ENCODE data around the gene MCTP2.
"Not testable (repeated sequence)": the region's sequence is repeated elsewhere in the genome, so short reads cannot be mapped to it uniquely, and the experiment has no call there.

The MCTP2 gene

DNA sequence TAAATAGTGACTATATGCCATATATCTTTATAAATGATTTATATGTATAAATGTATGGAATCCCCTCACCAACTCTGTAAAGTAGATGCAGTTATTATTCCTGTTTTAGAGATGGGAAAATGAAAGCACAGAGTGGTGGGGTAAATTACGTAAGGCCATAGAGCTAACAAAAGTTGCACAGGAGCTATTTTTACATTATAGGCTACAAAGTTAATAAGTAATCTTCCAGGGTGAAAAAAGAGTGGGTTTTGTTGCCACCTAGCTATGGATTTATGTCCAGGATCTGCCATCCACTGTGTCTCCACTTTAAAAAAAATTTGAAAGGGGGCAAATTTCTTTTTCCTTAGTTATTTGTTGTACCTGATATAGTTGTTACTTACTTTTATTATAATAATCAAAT is 235.7 kb downstream of the MCTP2 start:
- H3K9me3 Mint-ChIP-seq: no peaks in the 10 kb centered on the region
- H3K27ac Mint-ChIP-seq: no peak overlapping the region
- H3K36me3 Mint-ChIP-seq (ENCODE audit: low read depth): peaks cover 35% of the 10 kb centered on the region
- no peak overlapping the region for H3K4me3 Mint-ChIP-seq
- no peaks in the 10 kb centered on the region for H3K27me3 Mint-ChIP-seq
- H3K4me1 Mint-ChIP-seq (ENCODE audit: low read depth): no peaks in the 10 kb centered on the region

DNA sequence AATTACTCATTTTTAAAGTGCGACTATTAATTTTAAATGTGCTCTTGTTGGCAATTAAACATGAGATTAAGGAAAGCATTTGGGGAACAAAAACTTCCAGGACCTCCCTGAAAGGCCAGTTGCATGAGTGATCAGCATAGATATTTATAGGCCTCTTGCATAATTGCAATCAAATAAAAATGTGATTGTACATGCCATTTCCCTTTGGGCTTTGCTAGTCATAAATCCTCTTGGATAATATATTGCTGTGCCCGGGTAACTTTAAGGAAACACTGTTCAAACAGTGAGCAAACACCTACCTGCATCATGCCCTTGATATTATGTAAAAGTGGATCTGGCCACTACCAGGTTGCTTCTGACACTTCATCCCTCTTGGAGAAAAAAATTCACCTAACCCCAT is 239.1 kb downstream of the MCTP2 start:
- Mint-ChIP-seq H3K9me3 (no peaks in the 10 kb centered on the region), H3K36me3 (ENCODE audit: low read depth) (peaks cover 54% of the 10 kb centered on the region), H3K4me3 (no peak overlapping the region), H3K27ac (no peak overlapping the region), H3K27me3 (no peaks in the 10 kb centered on the region), H3K4me1 (ENCODE audit: low read depth) (no peaks in the 10 kb centered on the region)

GRCh38 chr15:94476686-94477085 is 245.3 kb downstream of the MCTP2 start:
- no peaks in the 10 kb centered on the region for H3K9me3 Mint-ChIP-seq
- no peak overlapping the region for H3K4me3 Mint-ChIP-seq
- H3K36me3 Mint-ChIP-seq (ENCODE audit: low read depth): peaks cover 80% of the 10 kb centered on the region
- H3K27me3 Mint-ChIP-seq: no peaks in the 10 kb centered on the region
- no peaks in the 10 kb centered on the region for H3K4me1 Mint-ChIP-seq (ENCODE audit: low read depth)
- H3K27ac Mint-ChIP-seq: no peak overlapping the region

- H3K27ac Mint-ChIP-seq: no peak overlapping the region
- H3K9me3 Mint-ChIP-seq: peaks cover 6% of the 10 kb centered on the region
- no peak overlapping the region for H3K4me3 Mint-ChIP-seq
- H3K4me1 Mint-ChIP-seq (ENCODE audit: low read depth): no peaks in the 10 kb centered on the region
- peaks cover 84% of the 10 kb centered on the region for H3K36me3 Mint-ChIP-seq (ENCODE audit: low read depth)
- H3K27me3 Mint-ChIP-seq: no peaks in the 10 kb centered on the region
Observed at GRCh38 chr15:94477913-94478553, 246.7 kb downstream of the MCTP2 start.

DNA sequence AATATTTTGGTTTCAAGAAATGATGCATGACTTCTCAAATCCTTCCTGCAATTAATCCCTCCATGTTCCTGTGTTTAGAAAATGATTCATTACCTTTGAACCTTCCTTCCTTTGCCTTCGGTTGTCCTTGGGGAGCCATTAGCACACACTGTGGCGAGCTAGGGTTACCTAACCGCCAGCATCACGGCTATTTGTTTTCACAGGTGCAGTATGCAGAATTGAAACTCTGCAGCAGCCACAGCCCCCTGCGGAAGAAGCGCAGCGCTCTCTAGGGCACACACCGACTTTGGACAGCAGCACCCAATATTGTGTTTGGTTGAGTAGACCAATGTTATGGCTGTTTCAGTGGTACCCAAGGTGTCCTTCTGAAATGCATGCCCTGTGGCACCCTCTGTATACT is 247.4 kb downstream of the MCTP2 start:
- Mint-ChIP-seq H3K9me3 (peaks cover 6% of the 10 kb centered on the region), H3K36me3 (ENCODE audit: low read depth) (peaks cover 77% of the 10 kb centered on the region), H3K4me1 (ENCODE audit: low read depth) (no peaks in the 10 kb centered on the region), H3K27me3 (no peaks in the 10 kb centered on the region), H3K27ac (no peak overlapping the region), H3K4me3 (no peak overlapping the region)

- Mint-ChIP-seq H3K27me3 (no peaks in the 10 kb centered on the region), H3K4me1 (ENCODE audit: low read depth) (no peaks in the 10 kb centered on the region), H3K36me3 (ENCODE audit: low read depth) (peaks cover 68% of the 10 kb centered on the region), H3K9me3 (peaks cover 9% of the 10 kb centered on the region), H3K27ac (no peak overlapping the region), H3K4me3 (no peak overlapping the region)
Observed at GRCh38 chr15:94480289-94480834, 249.0 kb downstream of the MCTP2 start.

- Mint-ChIP-seq H3K4me1 (ENCODE audit: low read depth) (no peaks in the 10 kb centered on the region), H3K4me3 (no peak overlapping the region), H3K36me3 (ENCODE audit: low read depth) (peaks cover 24% of the 10 kb centered on the region)
Observed at GRCh38 chr15:94485148-94485719, 253.9 kb downstream of the MCTP2 start.

DNA sequence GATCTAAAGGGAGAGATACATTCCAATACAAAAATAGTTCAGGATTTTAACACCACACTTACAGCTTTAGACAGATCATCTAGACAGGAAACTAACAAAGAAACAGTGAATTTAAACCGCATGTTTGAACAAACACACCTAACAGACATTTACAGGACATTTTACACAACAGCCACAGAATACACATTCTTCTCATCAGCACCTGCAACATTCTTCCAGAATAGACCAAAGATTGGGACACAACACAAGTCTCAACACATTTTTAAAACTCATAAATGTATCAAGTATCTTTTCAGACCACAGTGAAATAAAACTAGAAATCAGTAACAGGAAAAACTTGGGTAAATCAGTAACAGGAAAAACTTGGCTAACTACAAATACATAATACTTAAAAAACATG is 256.3 kb downstream of the MCTP2 start:
- peaks cover 3% of the 10 kb centered on the region for H3K36me3 Mint-ChIP-seq (ENCODE audit: low read depth)
- H3K27ac Mint-ChIP-seq: no peak overlapping the region
- H3K4me1 Mint-ChIP-seq (ENCODE audit: low read depth): no peaks in the 10 kb centered on the region
- no peak overlapping the region for H3K4me3 Mint-ChIP-seq
- H3K27me3 Mint-ChIP-seq: peaks cover 4% of the 10 kb centered on the region
- H3K9me3 Mint-ChIP-seq: peaks cover 16% of the 10 kb centered on the region

More at GRCh38 chr15:94485148-94485719, 253.9 kb downstream of the MCTP2 start:
- Mint-ChIP-seq H3K27me3 (peaks cover 4% of the 10 kb centered on the region), H3K9me3 (peaks cover 17% of the 10 kb centered on the region), H3K27ac (no peak overlapping the region)

DNA sequence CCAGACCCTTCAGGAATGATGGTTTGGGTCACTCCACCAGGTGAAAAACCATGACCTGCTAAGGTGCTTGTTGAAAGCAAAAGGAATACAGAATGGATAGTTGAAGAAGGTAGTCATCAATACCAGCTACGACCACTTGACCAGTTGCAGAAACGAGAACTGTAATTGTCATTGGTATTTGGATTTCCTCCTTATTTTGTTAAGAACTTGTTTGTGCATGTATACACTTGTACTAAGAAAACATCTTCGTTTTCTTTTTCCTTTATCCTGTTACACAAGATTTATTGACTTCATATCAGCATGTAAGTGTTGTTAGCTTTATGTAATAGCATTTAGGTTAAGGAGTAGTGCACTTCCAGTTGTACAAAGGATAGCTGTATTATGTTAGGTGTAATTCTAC is 261.8 kb downstream of the MCTP2 start:
- H3K9me3 Mint-ChIP-seq: peaks cover 4% of the 10 kb centered on the region
- H3K27ac Mint-ChIP-seq: no peak overlapping the region
- no peak overlapping the region for H3K4me3 Mint-ChIP-seq
- no peaks in the 10 kb centered on the region for H3K4me1 Mint-ChIP-seq (ENCODE audit: low read depth)
- peaks cover 9% of the 10 kb centered on the region for H3K27me3 Mint-ChIP-seq
- H3K36me3 Mint-ChIP-seq (ENCODE audit: low read depth): no peaks in the 10 kb centered on the region

- not testable (repeated sequence) for H3K4me1 Mint-ChIP-seq (ENCODE audit: low read depth); H3K27ac Mint-ChIP-seq; H3K9me3 Mint-ChIP-seq; H3K4me3 Mint-ChIP-seq; H3K36me3 Mint-ChIP-seq (ENCODE audit: low read depth)
- peaks cover 10% of the 10 kb centered on the region for H3K27me3 Mint-ChIP-seq
Observed at GRCh38 chr15:94493586-94493985, 262.2 kb downstream of the MCTP2 start.

DNA sequence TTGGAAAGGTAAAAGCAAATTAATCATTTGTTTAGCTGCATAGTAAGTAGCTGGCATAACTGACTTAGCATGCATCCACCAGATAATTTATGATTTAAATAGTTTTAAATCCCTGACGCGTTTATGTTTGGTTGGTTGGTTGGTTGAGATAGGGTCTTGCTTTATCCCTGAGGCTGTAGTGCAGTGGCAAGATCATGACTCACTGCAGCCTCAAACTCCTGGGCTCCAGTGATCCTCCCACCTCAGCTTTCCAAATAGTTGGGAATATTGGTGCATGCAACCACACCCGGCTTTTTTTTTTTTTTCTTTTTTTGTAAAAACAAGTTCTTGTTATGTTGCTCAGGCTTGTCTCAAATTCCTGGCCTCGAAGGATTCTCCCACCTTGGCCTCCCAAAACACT is 263.4 kb downstream of the MCTP2 start:
- H3K4me1 Mint-ChIP-seq (ENCODE audit: low read depth): no peaks in the 10 kb centered on the region
- no peak overlapping the region for H3K4me3 Mint-ChIP-seq
- no peaks in the 10 kb centered on the region for H3K36me3 Mint-ChIP-seq (ENCODE audit: low read depth)
- no peak overlapping the region for H3K27ac Mint-ChIP-seq
- peaks cover 4% of the 10 kb centered on the region for H3K9me3 Mint-ChIP-seq
- H3K27me3 Mint-ChIP-seq: peaks cover 10% of the 10 kb centered on the region

DNA sequence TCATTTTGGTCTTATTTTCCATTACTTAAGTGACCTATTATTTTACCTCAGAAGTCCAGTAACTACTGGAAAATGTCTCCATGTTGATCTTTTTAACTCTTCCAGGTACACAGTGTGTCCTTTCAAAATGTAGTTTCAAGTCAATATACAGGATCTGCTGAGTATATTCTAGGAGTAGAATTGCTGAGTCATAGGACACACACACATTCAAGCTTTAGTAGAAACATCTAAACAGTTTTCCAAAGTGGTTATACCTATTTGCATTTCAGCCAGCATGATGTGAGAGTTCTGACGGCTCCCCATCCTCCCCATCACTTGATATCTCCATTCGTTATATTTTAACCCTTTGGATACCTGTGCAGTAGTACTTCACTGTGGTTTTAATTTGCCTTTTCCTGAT is 271.9 kb downstream of the MCTP2 start:
- H3K27me3 Mint-ChIP-seq: peaks cover 19% of the 10 kb centered on the region
- H3K36me3 Mint-ChIP-seq (ENCODE audit: low read depth): no peaks in the 10 kb centered on the region
- H3K4me1 Mint-ChIP-seq (ENCODE audit: low read depth): no peaks in the 10 kb centered on the region
- H3K4me3 Mint-ChIP-seq: no peak overlapping the region
- H3K27ac Mint-ChIP-seq: no peak overlapping the region
- peaks cover 13% of the 10 kb centered on the region for H3K9me3 Mint-ChIP-seq

- no peak overlapping the region for H3K27ac Mint-ChIP-seq
- H3K4me3 Mint-ChIP-seq: no peak overlapping the region
- no peaks in the 10 kb centered on the region for H3K36me3 Mint-ChIP-seq (ENCODE audit: low read depth)
- H3K9me3 Mint-ChIP-seq: peaks cover 19% of the 10 kb centered on the region
- H3K27me3 Mint-ChIP-seq: peaks cover 8% of the 10 kb centered on the region
- no peaks in the 10 kb centered on the region for H3K4me1 Mint-ChIP-seq (ENCODE audit: low read depth)
Observed at GRCh38 chr15:94509259-94509658, 277.9 kb downstream of the MCTP2 start.

GRCh38 chr15:94522125-94522524 is 290.8 kb downstream of the MCTP2 start:
- Mint-ChIP-seq H3K36me3 (ENCODE audit: low read depth) (no peaks in the 10 kb centered on the region), H3K27ac (no peak overlapping the region), H3K9me3 (no peaks in the 10 kb centered on the region), H3K4me1 (ENCODE audit: low read depth) (no peaks in the 10 kb centered on the region), H3K27me3 (peaks cover 11% of the 10 kb centered on the region), H3K4me3 (no peak overlapping the region)

DNA sequence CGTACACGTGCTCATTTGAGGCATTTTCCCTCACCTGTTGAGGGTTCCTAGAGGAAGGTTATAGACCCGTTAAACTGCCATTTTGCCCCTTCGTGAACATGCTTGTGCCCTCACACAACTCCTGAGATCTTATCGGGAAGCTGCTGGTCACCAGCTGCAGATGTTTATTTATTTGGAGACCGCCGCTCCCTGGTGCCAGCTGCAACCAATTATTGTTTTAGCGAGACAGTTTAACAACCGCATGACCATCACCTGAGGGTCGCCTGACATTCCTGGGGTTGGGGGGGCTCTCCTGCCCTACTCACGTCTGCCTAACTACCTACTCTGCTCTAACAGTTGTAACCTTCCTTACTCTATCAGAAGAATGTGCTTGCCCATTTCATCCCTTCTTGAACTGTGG is 292.5 kb downstream of the MCTP2 start:
- Mint-ChIP-seq H3K4me3 (no peak overlapping the region), H3K36me3 (ENCODE audit: low read depth) (no peaks in the 10 kb centered on the region), H3K27me3 (peaks cover 13% of the 10 kb centered on the region), H3K9me3 (no peaks in the 10 kb centered on the region), H3K4me1 (ENCODE audit: low read depth) (no peaks in the 10 kb centered on the region), H3K27ac (no peak overlapping the region)

GRCh38 chr15:94524565-94524964 is 293.2 kb downstream of the MCTP2 start:
- no peak overlapping the region for H3K27ac Mint-ChIP-seq
- no peak overlapping the region for H3K4me3 Mint-ChIP-seq
- H3K9me3 Mint-ChIP-seq: no peaks in the 10 kb centered on the region
- no peaks in the 10 kb centered on the region for H3K4me1 Mint-ChIP-seq (ENCODE audit: low read depth)
- no peaks in the 10 kb centered on the region for H3K36me3 Mint-ChIP-seq (ENCODE audit: low read depth)
- peaks cover 8% of the 10 kb centered on the region for H3K27me3 Mint-ChIP-seq
